ENCODE data around the gene DHODH. TPM values are rescaled to one million over a fixed set of nuclear protein-coding genes. Genes with fewer than 3 reads are reported as not detected.

Gene DHODH
- 13.7 to 14.1 TPM (median 13.8 TPM) in 5 replicates for total RNA-seq (2022; extraction: Qiagen RNA extraction; ENCODE audit: low read depth)

DNA sequence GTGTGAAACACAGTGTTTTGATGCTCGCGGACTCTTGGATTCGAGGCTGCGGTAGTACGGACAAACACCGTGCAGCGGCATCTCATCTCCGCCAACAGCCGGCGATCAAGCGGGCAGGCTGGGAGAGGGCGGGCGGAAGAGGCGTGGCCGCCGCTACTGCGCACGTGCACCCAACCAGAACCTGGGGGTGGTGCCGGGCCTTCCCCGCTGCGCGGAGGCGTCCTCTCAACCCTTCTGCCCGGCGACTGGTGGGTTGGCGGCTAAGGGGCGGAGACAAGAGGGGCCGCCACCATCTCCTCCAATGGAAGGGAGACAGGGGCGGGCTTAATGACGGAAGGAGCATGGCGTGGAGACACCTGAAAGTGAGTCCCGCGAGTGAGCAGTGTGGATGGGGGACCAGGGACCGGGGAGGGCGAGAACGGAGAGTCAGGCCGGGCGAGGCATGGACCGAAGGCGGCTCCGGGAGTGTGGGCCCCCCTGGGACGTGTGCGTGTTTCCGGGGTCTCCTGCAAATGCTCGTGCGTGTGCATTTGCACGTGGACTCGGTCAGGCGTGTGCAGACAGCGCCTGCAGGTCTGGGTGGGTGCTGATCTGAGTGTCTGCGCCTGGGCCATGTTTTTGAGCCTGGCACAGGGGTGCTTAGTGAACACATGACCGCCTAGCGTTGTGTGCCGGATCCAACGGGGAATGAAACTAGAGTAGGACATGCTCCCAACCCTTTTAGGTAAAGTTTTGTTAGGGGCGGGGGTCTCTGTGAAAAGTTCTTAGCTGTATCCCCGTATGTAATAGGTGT, at the start of gene DHODH:
Gene DHODH, plus strand, starts transcription at position 321 of the 793 bp plus-strand sequence. Its CDS starts 21 bp downstream, at position 342.

DNA sequence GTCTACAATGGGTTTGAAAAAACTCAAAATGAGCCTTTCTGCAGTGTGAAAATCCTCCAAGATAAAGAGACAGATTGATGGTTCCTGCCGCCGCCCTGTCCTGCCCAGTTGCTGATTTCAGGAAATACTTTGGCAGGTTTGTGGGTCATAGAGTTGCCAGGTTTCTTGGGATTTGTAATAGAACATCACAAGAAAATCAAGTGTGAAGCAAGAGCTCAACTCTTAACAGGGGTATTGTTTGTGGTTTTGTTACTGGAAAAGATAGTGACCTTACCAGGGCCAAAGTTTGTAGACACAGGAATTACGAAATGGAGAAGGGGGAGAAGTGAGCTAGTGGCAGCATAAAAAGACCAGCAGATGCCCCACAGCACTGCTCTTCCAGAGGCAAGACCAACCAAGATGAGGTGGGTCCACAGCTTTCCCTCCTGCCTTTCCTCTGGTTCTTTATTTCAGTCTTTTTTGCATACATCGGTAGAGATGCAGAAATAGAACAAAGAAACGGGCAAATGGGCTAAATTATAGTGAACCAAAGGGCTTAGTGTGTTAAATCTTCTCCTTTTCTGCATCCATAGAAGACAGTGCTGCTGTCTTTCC, 45.8 kb downstream of the DHODH start, which contains the start of gene HP:
Gene HP, plus strand, starts transcription at position 252 of the 594 bp plus-strand sequence. Its CDS starts 148 bp downstream, at position 400.

Other genes starting within 250 kb of the DHODH start
- 48.2 to 58.8 TPM (median 53.1 TPM) in 5 replicates for gene AP1G1, start 199.9 kb upstream of the DHODH start, total RNA-seq (2022; extraction: Qiagen RNA extraction; ENCODE audit: low read depth)
- 15.8 to 20.3 TPM (median 19.1 TPM) in 5 replicates for gene ATXN1L, start 162.8 kb upstream of the DHODH start, total RNA-seq (2022; extraction: Qiagen RNA extraction; ENCODE audit: low read depth)
- gene ZNF821, start 124.6 kb upstream of the DHODH start, total RNA-seq (2022; extraction: Qiagen RNA extraction; ENCODE audit: low read depth), result 2.9 to 4.2 TPM (median 3.7 TPM) in 5 replicates
- 173 to 197 TPM (median 181 TPM) in 5 replicates for gene IST1, start 113.2 kb upstream of the DHODH start, total RNA-seq (2022; extraction: Qiagen RNA extraction; ENCODE audit: low read depth)
- not detected in 5 replicates for gene PKD1L3, start 8.3 kb upstream of the DHODH start, total RNA-seq (2022; extraction: Qiagen RNA extraction; ENCODE audit: low read depth)
- not detected in 5 replicates for gene HP, start 45.8 kb downstream of the DHODH start, total RNA-seq (2022; extraction: Qiagen RNA extraction; ENCODE audit: low read depth)
- gene HPR, start 54.5 kb downstream of the DHODH start, total RNA-seq (2022; extraction: Qiagen RNA extraction; ENCODE audit: low read depth), result not detected in 5 replicates
- gene TXNL4B, start 84.9 kb downstream of the DHODH start, total RNA-seq (2022; extraction: Qiagen RNA extraction; ENCODE audit: low read depth), result 17.0 to 24.6 TPM (median 22.5 TPM) in 5 replicates
- 45.9 to 55.4 TPM (median 51.3 TPM) in 5 replicates for gene DHX38, start 85.1 kb downstream of the DHODH start, total RNA-seq (2022; extraction: Qiagen RNA extraction; ENCODE audit: low read depth)
- gene PMFBP1, start 163.4 kb downstream of the DHODH start, total RNA-seq (2022; extraction: Qiagen RNA extraction; ENCODE audit: low read depth), result 0.07 to 0.21 TPM (median 0.11 TPM) in 5 replicates

Data from A549 treated with DMSO at 1 μM for 4 hours (cell line).